Measurements from ENCODE around the gene TMEM138. TPM values are rescaled to one million over a fixed set of nuclear protein-coding genes. Genes with fewer than 3 reads are reported as not detected.

TMEM138 gene
- polyA plus RNA-seq (2013, experiment 1 of 2), result 52.8 TPM
- polyA plus RNA-seq (2013, experiment 2 of 2), result 51.4 TPM

GRCh38 chr11:61361741-61362541 is at the start of gene TMEM138, which contains the start of gene CYB561A3:
TMEM138 (plus strand) TSS chr11:61362374; CDS start chr11:61364391, 2,017 bp downstream.
CYB561A3 (minus strand) TSS chr11:61361882; CDS start chr11:61356713, 5,169 bp downstream.
- H3K79me1 ChIP-seq (ENCODE audit: low read length), result peaks cover 11% of the 10 kb centered on the region

GRCh38 chr11:61315260-61315659 is 46.9 kb upstream of the TMEM138 start:
- Histone ChIP-seq H3K79me2 (ENCODE audit: control insufficient read depth, insufficient read depth, low read length) (no peaks in the 10 kb centered on the region), H3K27me3 (ENCODE audit: insufficient read depth, low read length, poor library complexity) (no peaks in the 10 kb centered on the region), H2BK15ac (replicated peaks; ENCODE audit: low read depth) (no peak overlapping the region), H3K27ac (ENCODE audit: low read depth, low read length) (no peak overlapping the region), H3K18ac (ENCODE audit: low read length) (no peak overlapping the region), H3K9ac (ENCODE audit: low read length) (no peak overlapping the region), H2BK120ac (ENCODE audit: low read depth, low read length) (no peak overlapping the region), H3K79me1 (ENCODE audit: low read length) (no peaks in the 10 kb centered on the region), H3K23ac (ENCODE audit: low read length) (no peak overlapping the region), H3K4me3 (ENCODE audit: low read length) (no peak overlapping the region), H4K5ac (ENCODE audit: low read length) (no peak overlapping the region), H3K4me1 (ENCODE audit: control insufficient read depth, low read depth, low read length) (no peaks in the 10 kb centered on the region), H4K8ac (ENCODE audit: low read depth, low read length) (no peak overlapping the region), H3K56ac (ENCODE audit: low read length) (no peak overlapping the region), H3K36me3 (ENCODE audit: control insufficient read depth, insufficient read depth, low read length) (peaks cover 30% of the 10 kb centered on the region), H3K4me2 (ENCODE audit: low read length) (no peak overlapping the region), H2AK5ac (ENCODE audit: low read length) (no peak overlapping the region), H2BK5ac (ENCODE audit: low read length) (no peak overlapping the region), H3K4ac (ENCODE audit: low read depth, low read length) (no peak overlapping the region)
- no CpG with 5 or more reads among the region's 2 CpGs for WGBS (ENCODE audit: extremely low coverage, insufficient coverage, low lambda C conversion rate)
- no peak for DNase-seq

More at GRCh38 chr11:61361741-61362541, at the start of gene TMEM138, which contains the start of gene CYB561A3:
- Histone ChIP-seq H2AK5ac (ENCODE audit: low read length) (peak within 1 kb of the TSS; percentile 65), H3K27ac (ENCODE audit: low read depth, low read length) (peak within 1 kb of the TSS; percentile 97), H3K56ac (ENCODE audit: low read length) (peak within 1 kb of the TSS; percentile 95), H3K9ac (ENCODE audit: low read length) (peak within 1 kb of the TSS; percentile 92), H3K36me3 (ENCODE audit: control insufficient read depth, insufficient read depth, low read length) (peaks cover 10% of the 10 kb centered on the region), H4K8ac (ENCODE audit: low read depth, low read length) (peak within 1 kb of the TSS; percentile 82), H3K4me2 (ENCODE audit: low read length) (peak within 1 kb of the TSS; percentile 97), H3K4me1 (ENCODE audit: control insufficient read depth, low read depth, low read length) (no peaks in the 10 kb centered on the region), H3K4me3 (ENCODE audit: low read length) (peak within 1 kb of the TSS; percentile 95), H3K18ac (ENCODE audit: low read length) (peak within 1 kb of the TSS; percentile 85), H2BK5ac (ENCODE audit: low read length) (peak within 1 kb of the TSS; percentile 74), H3K79me2 (ENCODE audit: control insufficient read depth, insufficient read depth, low read length) (peaks cover 18% of the 10 kb centered on the region), H3K23ac (ENCODE audit: low read length) (peak within 1 kb of the TSS; percentile 34), H4K5ac (ENCODE audit: low read length) (peak within 1 kb of the TSS; percentile 40), H3K27me3 (ENCODE audit: insufficient read depth, low read length, poor library complexity) (no peaks in the 10 kb centered on the region), H2BK120ac (ENCODE audit: low read depth, low read length) (no peak within 1 kb of the TSS), H2BK15ac (replicated peaks; ENCODE audit: low read depth) (no peak within 1 kb of the TSS), H3K4ac (ENCODE audit: low read depth, low read length) (peak within 1 kb of the TSS; percentile 76)
- DNase-seq, result peak; percentile 97
- no CpG with 5 or more reads among the region's 63 CpGs for WGBS (ENCODE audit: extremely low coverage, insufficient coverage, low lambda C conversion rate)

GRCh38 chr11:61325649-61326414 is 36.3 kb upstream of the TMEM138 start:
- Histone ChIP-seq H3K27me3 (ENCODE audit: insufficient read depth, low read length, poor library complexity) (no peaks in the 10 kb centered on the region), H3K4me2 (ENCODE audit: low read length) (no peak overlapping the region), H3K23ac (ENCODE audit: low read length) (no peak overlapping the region), H3K56ac (ENCODE audit: low read length) (no peak overlapping the region), H2BK15ac (replicated peaks; ENCODE audit: low read depth) (no peak overlapping the region), H3K4ac (ENCODE audit: low read depth, low read length) (no peak overlapping the region), H3K4me1 (ENCODE audit: control insufficient read depth, low read depth, low read length) (no peaks in the 10 kb centered on the region), H3K4me3 (ENCODE audit: low read length) (no peak overlapping the region), H2BK5ac (ENCODE audit: low read length) (no peak overlapping the region), H2BK120ac (ENCODE audit: low read depth, low read length) (no peak overlapping the region), H3K9ac (ENCODE audit: low read length) (no peak overlapping the region), H4K5ac (ENCODE audit: low read length) (no peak overlapping the region), H3K18ac (ENCODE audit: low read length) (no peak overlapping the region), H2AK5ac (ENCODE audit: low read length) (no peak overlapping the region), H3K79me2 (ENCODE audit: control insufficient read depth, insufficient read depth, low read length) (peaks cover 34% of the 10 kb centered on the region), H3K27ac (ENCODE audit: low read depth, low read length) (no peak overlapping the region), H3K79me1 (ENCODE audit: low read length) (peaks cover 11% of the 10 kb centered on the region), H4K8ac (ENCODE audit: low read depth, low read length) (no peak overlapping the region), H3K36me3 (ENCODE audit: control insufficient read depth, insufficient read depth, low read length) (peaks cover 23% of the 10 kb centered on the region)
- WGBS (ENCODE audit: extremely low coverage, insufficient coverage, low lambda C conversion rate), result no CpG with 5 or more reads among the region's 2 CpGs
- no peak for DNase-seq

GRCh38 chr11:61327669-61328071 is 34.5 kb upstream of the TMEM138 start:
- no peak overlapping the region for H3K9ac ChIP-seq (ENCODE audit: low read length)
- no peak overlapping the region for H3K4me2 ChIP-seq (ENCODE audit: low read length)
- no peak overlapping the region for H2BK120ac ChIP-seq (ENCODE audit: low read depth, low read length)
- no peak overlapping the region for H4K8ac ChIP-seq (ENCODE audit: low read depth, low read length)
- peaks cover 2% of the 10 kb centered on the region for H3K4me1 ChIP-seq (ENCODE audit: control insufficient read depth, low read depth, low read length)
- no peak overlapping the region for H3K23ac ChIP-seq (ENCODE audit: low read length)
- H3K18ac ChIP-seq (ENCODE audit: low read length), result no peak overlapping the region
- peaks cover 52% of the 10 kb centered on the region for H3K79me2 ChIP-seq (ENCODE audit: control insufficient read depth, insufficient read depth, low read length)
- H3K4ac ChIP-seq (ENCODE audit: low read depth, low read length), result no peak overlapping the region
- no peak for DNase-seq
- no peak overlapping the region for H2BK5ac ChIP-seq (ENCODE audit: low read length)
- no peaks in the 10 kb centered on the region for H3K27me3 ChIP-seq (ENCODE audit: insufficient read depth, low read length, poor library complexity)
- no peak overlapping the region for H3K56ac ChIP-seq (ENCODE audit: low read length)
- no peak overlapping the region for H4K5ac ChIP-seq (ENCODE audit: low read length)
- no peak overlapping the region for H2BK15ac ChIP-seq (replicated peaks; ENCODE audit: low read depth)
- H3K79me1 ChIP-seq (ENCODE audit: low read length), result peaks cover 11% of the 10 kb centered on the region
- H2AK5ac ChIP-seq (ENCODE audit: low read length), result no peak overlapping the region
- H3K36me3 ChIP-seq (ENCODE audit: control insufficient read depth, insufficient read depth, low read length), result peaks cover 17% of the 10 kb centered on the region
- H3K27ac ChIP-seq (ENCODE audit: low read depth, low read length), result no peak overlapping the region
- no peak overlapping the region for H3K4me3 ChIP-seq (ENCODE audit: low read length)

- Histone ChIP-seq H3K4me1 (ENCODE audit: control insufficient read depth, low read depth, low read length) (peaks cover 2% of the 10 kb centered on the region), H3K79me1 (ENCODE audit: low read length) (peaks cover 11% of the 10 kb centered on the region), H3K79me2 (ENCODE audit: control insufficient read depth, insufficient read depth, low read length) (peaks cover 54% of the 10 kb centered on the region), H3K4ac (ENCODE audit: low read depth, low read length) (no peak overlapping the region), H3K27me3 (ENCODE audit: insufficient read depth, low read length, poor library complexity) (no peaks in the 10 kb centered on the region), H3K36me3 (ENCODE audit: control insufficient read depth, insufficient read depth, low read length) (peaks cover 14% of the 10 kb centered on the region), H3K27ac (ENCODE audit: low read depth, low read length) (no peak overlapping the region), H2AK5ac (ENCODE audit: low read length) (no peak overlapping the region), H3K9ac (ENCODE audit: low read length) (no peak overlapping the region), H2BK120ac (ENCODE audit: low read depth, low read length) (no peak overlapping the region), H4K5ac (ENCODE audit: low read length) (no peak overlapping the region), H3K56ac (ENCODE audit: low read length) (no peak overlapping the region), H2BK5ac (ENCODE audit: low read length) (no peak overlapping the region), H3K4me3 (ENCODE audit: low read length) (no peak overlapping the region), H3K23ac (ENCODE audit: low read length) (no peak overlapping the region), H4K8ac (ENCODE audit: low read depth, low read length) (no peak overlapping the region), H2BK15ac (replicated peaks; ENCODE audit: low read depth) (no peak overlapping the region), H3K18ac (ENCODE audit: low read length) (no peak overlapping the region), H3K4me2 (ENCODE audit: low read length) (no peak overlapping the region)
- no CpG with 5 or more reads among the region's 9 CpGs for WGBS (ENCODE audit: extremely low coverage, insufficient coverage, low lambda C conversion rate)
- DNase-seq, result no peak
Observed at GRCh38 chr11:61328351-61328750, 33.8 kb upstream of the TMEM138 start.
